Measurements from ENCODE around the gene DNTT.

- no peak for TF ChIP-seq POLR2AphosphoS5 (IDR thresholded peaks at IDR 0.05)
- no peak for TF ChIP-seq CTCF (IDR thresholded peaks at IDR 0.05)
Measured at GRCh38 chr10:96311180-96311715, 7.0 kb downstream of the DNTT start.

Measured in breast epithelium (tissue), 3 donors.